Small intestine (tissue), 7 donors: Measurements from ENCODE around the gene GPRIN3. TPM values are rescaled to one million over a fixed set of nuclear protein-coding genes. Genes with fewer than 3 reads are reported as not detected.
A peak's percentile ranks its signal among the peaks of the same experiment; 100 is the strongest.
"Not testable (repeated sequence)": the region's sequence is repeated elsewhere in the genome, so short reads cannot be mapped to it uniquely, and the experiment has no call there.

ENCODE experiments used
- DNase-seq, 2 donors: peaks; one replicate each; pipeline versions ENCODE4 v3.0.0 to v3.0.0-alpha.2; 2013
- FAIRE-seq: peaks from 2 replicates; lab custom pipeline; 2012; peaks lifted over from hg19 to GRCh38; lab: Jason Lieb, UNC
- H3K27ac ChIP-seq, 3 donors: one replicate each; pipeline ENCODE4 v1.5.1; 2013; ENCODE audit warnings: low read length in 2 of 3, mild to moderate bottlenecking in 2 of 3, control low read depth in 1 of 3, inconsistent platforms in 1 of 3, low read depth in 1 of 3, moderate library complexity in 1 of 3
- H3K27me3 ChIP-seq, 3 donors: one replicate each; pipeline ENCODE4 v1.6.1; 2013; ENCODE audit warnings: low read length in 3 of 3, inconsistent platforms in 1 of 3; ENCODE audit not compliant: control insufficient read depth in 3 of 3, insufficient read depth in 3 of 3
- H3K36me3 ChIP-seq, 3 donors: one replicate each; pipeline ENCODE4 v1.6.1; 2013; ENCODE audit warnings: low read length in 3 of 3, inconsistent platforms in 1 of 3, low read depth in 1 of 3, mild to moderate bottlenecking in 1 of 3, moderate library complexity in 1 of 3; ENCODE audit not compliant: control insufficient read depth in 3 of 3, insufficient read depth in 2 of 3
- H3K4me1 ChIP-seq, 3 donors: one replicate each; pipeline ENCODE4 v1.6.1; 2013; ENCODE audit warnings: low read length in 2 of 3, inconsistent platforms in 1 of 3, low read depth in 1 of 3, mild to moderate bottlenecking in 1 of 3, moderate library complexity in 1 of 3; ENCODE audit not compliant: control insufficient read depth in 3 of 3, insufficient read depth in 2 of 3
- H3K4me3 ChIP-seq, 3 donors: one replicate each; pipeline ENCODE4 v1.5.1; 2013; ENCODE audit warnings: low read length in 3 of 3, control low read depth in 1 of 3, inconsistent platforms in 1 of 3, low read depth in 1 of 3, mild to moderate bottlenecking in 1 of 3, moderate library complexity in 1 of 3
- H3K9me3 ChIP-seq, 2 donors: one replicate each; pipeline ENCODE4 v1.6.1; 2013; ENCODE audit warnings: low read depth in 1 of 2, low read length in 1 of 2; ENCODE audit not compliant: control insufficient read depth in 2 of 2, insufficient read depth in 1 of 2
- WGBS, 3 donors: extraction: QIAGEN DNeasy Blood & Tissue Kit; methylation state at CpG; one replicate each; pipeline ENCODE4 v1.1.7; 2013; 5-methylcytosine and 5-hydroxymethylcytosine counted together
- polyA plus RNA-seq, 4 donors: library from polyadenylated mRNA; stranded (reverse) in 3 of 4; unstranded in 1 of 4; fragments of 200-250 nt in 3 of 4; fragments of 120-200 nt in 1 of 4; gene quantifications; one replicate each; pipeline versions ENCODE4 v1.2.1 to v1.2.3, GENCODE V29; 2013
- donor health status: healthy with polysubstance abuse.
- donor health status: control.
- donor health status: control.
- donor health status: Bipolar disorder and iron deficiency.
- donor health status: healthy.

GPRIN3 gene
- polyA plus RNA-seq, 4 donors, result 1.4 to 12.2 (median 3.0) TPM

DNA sequence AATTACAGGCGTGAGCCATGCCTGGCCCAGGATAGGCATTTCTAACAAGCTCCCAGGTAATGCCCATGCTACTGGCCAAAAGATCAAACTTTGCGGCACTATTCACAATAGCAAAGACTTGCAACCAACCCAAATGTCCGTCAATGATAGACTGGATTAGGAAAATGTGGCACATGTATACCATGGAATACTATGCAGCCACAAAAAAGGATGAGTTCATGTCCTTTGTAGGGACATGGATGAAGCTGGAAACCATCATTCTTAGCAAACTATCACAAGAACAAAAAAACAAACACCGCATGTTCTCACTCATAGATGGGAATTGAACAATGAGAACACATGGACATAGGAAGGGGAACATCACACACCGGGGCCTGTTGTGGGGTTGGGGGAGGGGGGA, 1.6 kb upstream of the GPRIN3 start:
- not testable (repeated sequence) for H3K36me3 ChIP-seq, H3K27me3 ChIP-seq, H3K27ac ChIP-seq, H3K9me3 ChIP-seq, DNase-seq, H3K4me3 ChIP-seq, FAIRE-seq
- WGBS, 3 donors, result 96 to 100% (median 97%) methylated on average over 5 of the region's 5 CpGs
- peaks cover 3 to 16% (median 5%) of the 10 kb centered on the region in 3 donors for H3K4me1 ChIP-seq

GRCh38 chr4:89308161-89308500, 531 bp upstream of the GPRIN3 start:
- H3K27ac ChIP-seq, result peak overlapping the region; percentile 17 to 83 (median 69)
- no peaks in the 10 kb centered on the region for H3K9me3 ChIP-seq
- DNase-seq, result peak in 1 of 2 donors; percentile 38
- peaks cover 3 to 20% (median 6%) of the 10 kb centered on the region in 3 donors for H3K4me1 ChIP-seq
- WGBS, 3 donors, result 11 to 17% (median 12%) methylated on average over 5 to 6 of the region's 6 CpGs
- FAIRE-seq, result no peak
- H3K36me3 ChIP-seq, result no peaks in the 10 kb centered on the region
- no peaks in the 10 kb centered on the region for H3K27me3 ChIP-seq
- peak overlapping the region; percentile 64 to 88 (median 82) for H3K4me3 ChIP-seq

GRCh38 chr4:89307178-89307445, 488 bp downstream of the GPRIN3 start:
- H3K4me1 ChIP-seq, result peaks cover 3 to 20% (median 7%) of the 10 kb centered on the region in 3 donors
- FAIRE-seq, result no peak
- DNase-seq, result no peak
- no peaks in the 10 kb centered on the region for H3K27me3 ChIP-seq
- 1 to 9% (median 2%) methylated on average over 6 of the region's 6 CpGs for WGBS, 3 donors
- no peaks in the 10 kb centered on the region for H3K9me3 ChIP-seq
- peak overlapping the region; percentile 17 to 83 (median 69) for H3K27ac ChIP-seq
- H3K4me3 ChIP-seq, result peak overlapping the region; percentile 64 to 88 (median 82)
- H3K36me3 ChIP-seq, result no peaks in the 10 kb centered on the region

- 9 to 39% (median 13%) methylated on average over 11 of the region's 11 CpGs for WGBS, 3 donors
- FAIRE-seq, result no peak
- peak overlapping the region; percentile 18 to 88 (median 64) for H3K4me3 ChIP-seq
- H3K4me1 ChIP-seq, result peaks cover 4 to 24% (median 9%) of the 10 kb centered on the region in 3 donors
- H3K27ac ChIP-seq, result peak overlapping the region; percentile 17 to 83 (median 69)
- H3K36me3 ChIP-seq, result no peaks in the 10 kb centered on the region
- no peaks in the 10 kb centered on the region for H3K27me3 ChIP-seq
- DNase-seq, result peak; percentile 74 to 84
- H3K9me3 ChIP-seq, result no peaks in the 10 kb centered on the region
Measured at GRCh38 chr4:89306486-89307177, 968 bp downstream of the GPRIN3 start.

DNA sequence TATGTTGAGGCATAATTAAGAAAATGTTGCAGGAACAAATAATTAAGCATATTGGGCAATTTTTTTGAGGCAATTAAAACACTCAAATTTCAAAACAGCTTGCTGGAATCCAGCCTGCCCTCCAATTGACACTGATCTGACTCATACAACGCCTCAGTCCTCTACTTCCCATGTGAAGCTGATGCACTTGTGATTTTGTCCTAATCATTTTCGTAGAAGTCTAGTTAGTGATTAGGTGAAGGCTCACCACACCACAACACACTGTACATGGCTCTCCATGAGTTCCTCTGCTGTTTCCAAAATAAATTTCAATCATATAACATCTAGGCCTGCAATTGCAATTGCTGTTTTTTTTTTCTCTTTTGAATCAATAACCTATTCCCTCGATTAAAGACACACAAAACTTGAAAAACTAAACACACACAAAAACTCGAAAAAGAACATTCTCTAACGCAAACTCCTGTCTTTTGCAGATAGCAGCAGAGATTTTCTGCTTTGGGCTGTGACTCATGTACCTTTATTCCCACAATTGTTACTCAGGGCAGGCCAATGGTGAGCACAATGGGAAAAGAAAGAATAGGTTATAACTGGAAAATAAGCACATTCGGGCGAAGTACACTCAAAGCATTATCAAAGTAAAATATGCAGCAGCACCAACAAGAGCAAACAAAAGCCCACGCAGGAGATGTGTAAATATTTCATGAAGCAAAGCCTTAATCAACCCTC, 1.7 kb downstream of the GPRIN3 start:
- DNase-seq (peak; percentile 52 to 72), FAIRE-seq (no peak)
- H3K27ac ChIP-seq, result peak overlapping the region; percentile 53 to 83 (median 69)
- no peaks in the 10 kb centered on the region for H3K36me3 ChIP-seq
- peaks cover 5 to 25% (median 9%) of the 10 kb centered on the region in 3 donors for H3K4me1 ChIP-seq
- no peaks in the 10 kb centered on the region for H3K27me3 ChIP-seq
- no peaks in the 10 kb centered on the region for H3K9me3 ChIP-seq
- 6 to 40% (median 14%) methylated on average over 8 of the region's 8 CpGs for WGBS, 3 donors
- H3K4me3 ChIP-seq, result peak overlapping the region; percentile 18 to 88 (median 64)

DNA sequence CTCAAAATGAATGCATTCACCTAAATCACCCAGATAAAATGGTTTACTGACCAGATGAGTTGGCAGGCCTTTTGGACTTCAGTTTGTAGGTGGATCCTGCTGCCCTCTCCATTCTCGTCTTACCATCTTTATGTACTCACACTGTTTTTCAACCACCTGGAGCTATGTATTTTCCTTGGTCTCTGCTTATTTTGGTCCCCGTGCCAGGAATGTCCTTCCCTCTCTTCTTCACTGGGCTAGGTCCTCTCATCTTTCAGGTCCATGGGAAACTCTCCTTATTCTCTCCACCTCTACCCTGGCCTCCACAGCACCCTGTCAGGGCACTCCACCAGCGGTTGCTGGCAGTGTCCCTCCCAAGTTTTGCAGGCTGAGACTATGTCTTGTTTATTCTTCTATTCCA, 2.6 kb downstream of the GPRIN3 start:
- H3K9me3 ChIP-seq, result no peaks in the 10 kb centered on the region
- no peaks in the 10 kb centered on the region for H3K36me3 ChIP-seq
- no peaks in the 10 kb centered on the region for H3K27me3 ChIP-seq
- peak overlapping the region in 2 of 3 donors; percentile 64 to 88 for H3K4me3 ChIP-seq
- WGBS, 3 donors, result 6 to 47% (median 20%) methylated on average over 3 of the region's 3 CpGs
- H3K27ac ChIP-seq, result peak overlapping the region; percentile 69 to 83 (median 79)
- no peak for FAIRE-seq
- DNase-seq, result peak; percentile 32 to 43
- peaks cover 8 to 32% (median 9%) of the 10 kb centered on the region in 3 donors for H3K4me1 ChIP-seq

DNA sequence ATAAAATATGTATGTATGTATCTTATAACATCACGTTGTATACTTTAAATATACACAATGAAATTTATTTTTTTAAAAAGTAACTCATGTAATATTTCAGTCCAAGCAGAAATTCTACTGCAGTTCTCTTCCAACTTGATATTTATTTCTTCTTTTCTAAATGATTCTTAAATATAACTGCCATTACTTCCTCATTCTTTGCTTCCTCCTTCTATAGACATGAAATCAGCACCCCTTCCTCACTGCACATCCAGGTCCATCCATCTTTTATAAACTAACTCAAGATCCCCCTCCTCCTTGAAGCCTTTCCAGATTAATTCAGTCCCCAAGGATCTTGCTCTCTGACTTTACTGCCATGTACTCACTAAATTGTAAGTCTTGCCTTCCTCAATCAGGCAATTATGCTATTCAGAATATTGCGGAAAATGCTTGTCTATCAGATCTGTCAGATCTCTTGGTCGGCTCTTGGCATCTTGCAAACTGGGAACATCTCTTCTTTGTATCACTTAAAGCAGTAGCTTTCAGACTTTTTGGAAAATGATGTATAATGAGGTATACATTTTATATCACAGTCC, 3.7 kb downstream of the GPRIN3 start:
- FAIRE-seq (no peak), DNase-seq (no peak)
- Histone ChIP-seq H3K4me3 (no peak overlapping the region), H3K27me3 (no peaks in the 10 kb centered on the region), H3K27ac (peak overlapping the region in 1 of 3 donors; percentile 73), H3K4me1 (peaks cover 8 to 34% (median 9%) of the 10 kb centered on the region in 3 donors), H3K36me3 (no peaks in the 10 kb centered on the region), H3K9me3 (no peaks in the 10 kb centered on the region)
- 27 to 56% (median 38%) methylated on average over 3 of the region's 3 CpGs for WGBS, 3 donors

DNA sequence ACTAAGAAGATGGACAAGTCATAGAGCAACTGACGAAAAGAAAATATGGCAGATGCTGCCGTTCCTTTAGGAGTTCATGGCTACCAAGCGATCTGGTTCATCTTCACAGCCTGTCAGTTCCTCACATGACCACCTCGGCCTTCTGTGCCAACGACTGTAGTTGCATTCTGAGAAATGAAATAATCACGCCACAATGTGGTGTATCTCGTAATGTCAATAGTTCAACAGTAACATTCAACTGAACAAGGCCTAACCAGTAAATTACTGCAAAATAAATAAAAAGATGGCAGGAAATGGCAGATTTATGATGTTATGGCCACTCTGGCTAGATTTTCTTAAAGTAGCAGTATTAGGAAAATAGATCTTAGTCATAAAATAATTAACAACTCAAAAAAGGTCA, 4.4 kb downstream of the GPRIN3 start:
- WGBS, 3 donors, result 45 to 56% (median 56%) methylated on average over 7 of the region's 7 CpGs
- H3K36me3 ChIP-seq, result no peaks in the 10 kb centered on the region
- FAIRE-seq (peak; percentile 51), DNase-seq (peak; percentile 42 to 72)
- no peaks in the 10 kb centered on the region for H3K27me3 ChIP-seq
- H3K4me1 ChIP-seq, result peaks cover 5 to 35% (median 7%) of the 10 kb centered on the region in 3 donors
- no peaks in the 10 kb centered on the region for H3K9me3 ChIP-seq
- peak overlapping the region in 1 of 3 donors; percentile 33 for H3K27ac ChIP-seq
- H3K4me3 ChIP-seq, result no peak overlapping the region
